Kidney tubule cell (primary cell): Measurements from ENCODE around the gene PWWP2B.

Experiments used
- DNase-seq: peaks from one replicate; pipeline ENCODE4 v3.0.0-alpha.2; 2018; ENCODE audit warnings: low spot score

PWWP2B gene

GRCh38 chr10:132397036-132397541 lies at the start of gene PWWP2B:
TSS of gene PWWP2B (plus strand) at chr10:132397200. CDS start at chr10:132397227, 27 bp downstream.
- DNase-seq, result peak; percentile 54

GRCh38 chr10:132347211-132347930 lies 49.6 kb upstream of the PWWP2B start:
- no peak for DNase-seq

- DNase-seq, result no peak
These were observed 49.1 kb upstream of the PWWP2B start for GRCh38 chr10:132347931-132348267.

GRCh38 chr10:132349766-132350165 lies 47.2 kb upstream of the PWWP2B start:
- DNase-seq, result no peak

- no peak for DNase-seq
These were observed 46.6 kb upstream of the PWWP2B start for GRCh38 chr10:132350391-132350790.

GRCh38 chr10:132350946-132351345 lies 46.1 kb upstream of the PWWP2B start:
- no peak for DNase-seq

GRCh38 chr10:132351611-132352010 lies 45.4 kb upstream of the PWWP2B start:
- DNase-seq, result no peak

GRCh38 chr10:132352462-132353308 lies 44.3 kb upstream of the PWWP2B start:
- peak; percentile 55 for DNase-seq

GRCh38 chr10:132353456-132354355 lies 43.3 kb upstream of the PWWP2B start:
- no peak for DNase-seq

GRCh38 chr10:132354356-132355094 lies 42.5 kb upstream of the PWWP2B start:
- no peak for DNase-seq

GRCh38 chr10:132355297-132355696 lies 41.7 kb upstream of the PWWP2B start:
- no peak for DNase-seq

- DNase-seq, result no peak
These were observed 41.2 kb upstream of the PWWP2B start for GRCh38 chr10:132355754-132356153.

GRCh38 chr10:132356621-132357195 lies 40.3 kb upstream of the PWWP2B start:
- DNase-seq, result no peak

- no peak for DNase-seq
These were observed 39.5 kb upstream of the PWWP2B start for GRCh38 chr10:132357286-132358058.

- DNase-seq, result no peak
These were observed 37.5 kb upstream of the PWWP2B start for GRCh38 chr10:132359305-132360040.

GRCh38 chr10:132360766-132361447 lies 36.1 kb upstream of the PWWP2B start:
- DNase-seq, result peak; percentile 6

- DNase-seq, result no peak
These were observed 35.4 kb upstream of the PWWP2B start for GRCh38 chr10:132361581-132362101.

- no peak for DNase-seq
These were observed 34.8 kb upstream of the PWWP2B start for GRCh38 chr10:132362151-132362611.

- DNase-seq, result no peak
These were observed 33.6 kb upstream of the PWWP2B start for GRCh38 chr10:132363376-132363775.
